PC-9 (cell line): ENCODE results near the gene TMEM252. TPM values are rescaled to one million over a fixed set of nuclear protein-coding genes. Genes with fewer than 3 reads are reported as not detected.

ENCODE experiments used
- BruUV-seq: library from RNA; stranded (reverse); fragments of 400-500 nt; replicated peaks from 2 replicates; lab custom pipeline; 2021; lab: Mats Ljungman, UMichigan
- CTCF ChIA-PET: fragments of 300-600 bp; sonication (Branson Sonifier 250); formaldehyde crosslinking; loops from one replicate; lab custom pipeline; 2022; ENCODE audit warnings: antibody characterized with exemption; lab: Charles Lee
- POLR2A ChIA-PET: fragments of 300-600 bp; sonication (Branson Sonifier 250); formaldehyde crosslinking; loops from one replicate; lab custom pipeline; 2022; ENCODE audit warnings: antibody characterized with exemption; ENCODE audit not compliant: unreplicated experiment; lab: Charles Lee
- DNase-seq, 2 experiments: peaks; one replicate each; pipeline versions ENCODE4 v3.0.0 to v3.0.0-alpha.2; 2015 to 2022; ENCODE audit warnings: mixed read lengths in 1 of 2
- H2AFZ ChIP-seq: fragments of 200-600 bp; sonication (generic); 2 replicates; pipeline ENCODE4 v1.8.1; 2017; ENCODE audit warnings: antibody characterized with exemption
- H3F3A ChIP-seq: fragments of 200-600 bp; sonication (generic); 2 replicates; pipeline ENCODE4 v1.8.1; 2017; ENCODE audit warnings: antibody characterized with exemption, mild to moderate bottlenecking, low read depth; ENCODE audit not compliant: insufficient read depth
- H3K27ac ChIP-seq: fragments of 200-600 bp; sonication (generic); 2 replicates; pipeline ENCODE4 v1.6.1; 2016; ENCODE audit warnings: mixed run types
- H3K27me3 ChIP-seq: fragments of 200-600 bp; sonication (generic); 2 replicates; pipeline ENCODE4 v1.6.1; 2016; ENCODE audit warnings: low read depth, mixed run types; ENCODE audit not compliant: insufficient read depth
- H3K36me3 ChIP-seq: fragments of 200-600 bp; sonication (generic); 2 replicates; pipeline ENCODE4 v1.6.1; 2016; ENCODE audit warnings: low read depth, mixed run types
- H3K4me1 ChIP-seq: fragments of 200-600 bp; sonication (generic); replicated peaks from 2 replicates; pipeline ENCODE4 v1.6.1; 2016; ENCODE audit warnings: mixed run types; ENCODE audit not compliant: insufficient read depth
- H3K4me2 ChIP-seq: fragments of 200-600 bp; sonication (generic); 2 replicates; pipeline ENCODE4 v1.6.1; 2017; ENCODE audit warnings: mixed run types
- H3K4me3 ChIP-seq: fragments of 200-600 bp; sonication (generic); 2 replicates; pipeline ENCODE4 v1.6.1; 2016; ENCODE audit warnings: mixed run types
- H3K79me2 ChIP-seq: fragments of 200-600 bp; sonication (generic); 2 replicates; pipeline ENCODE4 v1.6.1; 2017; ENCODE audit warnings: low read depth, mixed run types
- H3K9me2 ChIP-seq: fragments of 200-600 bp; sonication (generic); 2 replicates; pipeline ENCODE4 v1.8.1; 2017; ENCODE audit warnings: mild to moderate bottlenecking; ENCODE audit not compliant: insufficient read depth
- H3K9me3 ChIP-seq: fragments of 200-600 bp; sonication (generic); 2 replicates; pipeline ENCODE4 v1.8.1; 2016; ENCODE audit warnings: low read depth; ENCODE audit not compliant: insufficient read depth
- H4K20me1 ChIP-seq: fragments of 200-600 bp; sonication (generic); 2 replicates; pipeline ENCODE4 v1.8.1; 2017; ENCODE audit not compliant: insufficient read depth
- CTCF ChIP-seq: fragments of 200-600 bp; sonication (generic); conservative IDR thresholded peaks from 2 replicates; pipeline ENCODE4 v1.6.1; 2017; ENCODE audit warnings: mixed run types, antibody characterized with exemption, mild to moderate bottlenecking, moderate library complexity
- EZH2 ChIP-seq: fragments of 200-600 bp; sonication (generic); IDR thresholded peaks from 2 replicates; pipeline ENCODE4 v1.8.0; 2017; ENCODE audit warnings: antibody characterized with exemption, low read depth
- intact Hi-C: fragments of 100-400 bp; cut with micrococcal nuclease; formaldehyde crosslinking; loops from one replicate; pipeline ENCODE4 v1.10.0; 2022; ENCODE audit not compliant: unreplicated experiment
- total RNA-seq: library from RNA; stranded (reverse); gene quantifications from 2 replicates; pipeline ENCODE4 v1.2.3, GENCODE V29; 2021

TMEM252 gene
- total RNA-seq, 1 experiment from 2014 or later = not detected

GRCh38 chr9:68537616-68537880, 3.1 kb downstream of the TMEM252 start:
- H3K4me3 ChIP-seq = no peak overlapping the region
- CTCF ChIA-PET = no interaction called here
- no peaks in the 10 kb centered on the region for H3K9me3 ChIP-seq
- H3K36me3 ChIP-seq = no peaks in the 10 kb centered on the region
- H3K4me1 ChIP-seq = no peaks in the 10 kb centered on the region
- intact Hi-C loops = no loop called here
- H3K4me2 ChIP-seq = no peak overlapping the region
- no peaks in the 10 kb centered on the region for H3K79me2 ChIP-seq
- no peaks in the 10 kb centered on the region for H3K9me2 ChIP-seq
- H3F3A ChIP-seq = no peaks in the 10 kb centered on the region
- TF ChIP-seq EZH2 = no peak
- TF ChIP-seq CTCF = no peak
- peaks cover 5% of the 10 kb centered on the region; the same call in 1 of the 2 replicates for H3K27me3 ChIP-seq
- POLR2A ChIA-PET = no interaction called here
- H3K27ac ChIP-seq = no peak overlapping the region
- BruUV-seq = no TSS peak
- no peak for DNase-seq
- no peaks in the 10 kb centered on the region for H4K20me1 ChIP-seq
- H2AFZ ChIP-seq = no peak overlapping the region

GRCh38 chr9:68536876-68537615, 3.6 kb downstream of the TMEM252 start:
- no peak overlapping the region for H2AFZ ChIP-seq
- ChIA-PET CTCF (no interaction called here), POLR2A (no interaction called here)
- peaks cover 8% of the 10 kb centered on the region; the same call in 1 of the 2 replicates for H3K27me3 ChIP-seq
- TF ChIP-seq EZH2 = no peak
- no peak for TF ChIP-seq CTCF
- no peaks in the 10 kb centered on the region for H4K20me1 ChIP-seq
- H3K9me3 ChIP-seq = no peaks in the 10 kb centered on the region
- no TSS peak for BruUV-seq
- H3K4me2 ChIP-seq = no peak overlapping the region
- no peaks in the 10 kb centered on the region for H3K4me1 ChIP-seq
- no peak for DNase-seq
- no peaks in the 10 kb centered on the region for H3K79me2 ChIP-seq
- no peaks in the 10 kb centered on the region for H3F3A ChIP-seq
- no peaks in the 10 kb centered on the region for H3K36me3 ChIP-seq
- intact Hi-C loops = no loop called here
- no peaks in the 10 kb centered on the region for H3K9me2 ChIP-seq
- H3K27ac ChIP-seq = no peak overlapping the region
- no peak overlapping the region for H3K4me3 ChIP-seq

- DNase-seq = no peak
- Histone ChIP-seq H3F3A (no peaks in the 10 kb centered on the region), H3K4me1 (no peaks in the 10 kb centered on the region), H3K27ac (no peak overlapping the region), H3K4me3 (no peak overlapping the region), H3K79me2 (no peaks in the 10 kb centered on the region), H2AFZ (no peak overlapping the region), H4K20me1 (no peaks in the 10 kb centered on the region), H3K9me2 (no peaks in the 10 kb centered on the region), H3K36me3 (no peaks in the 10 kb centered on the region), H3K27me3 (peaks cover 10% of the 10 kb centered on the region; the same call in 1 of the 2 replicates), H3K9me3 (no peaks in the 10 kb centered on the region), H3K4me2 (no peak overlapping the region)
- intact Hi-C loops = no loop called here
- POLR2A ChIA-PET = no interaction called here
- TF ChIP-seq EZH2 (no peak), CTCF (no peak)
- CTCF ChIA-PET = no interaction called here
- no TSS peak for BruUV-seq
Observed at GRCh38 chr9:68533678-68534077, 7.0 kb downstream of the TMEM252 start.
